Measurements from ENCODE around the gene TUSC2. TPM values are rescaled to one million over a fixed set of nuclear protein-coding genes. Genes with fewer than 3 reads are reported as not detected.

The TUSC2 gene
- total RNA-seq, 4 donors from 2014 or later: 12.8 to 21.7 (median 17.4) TPM

DNA sequence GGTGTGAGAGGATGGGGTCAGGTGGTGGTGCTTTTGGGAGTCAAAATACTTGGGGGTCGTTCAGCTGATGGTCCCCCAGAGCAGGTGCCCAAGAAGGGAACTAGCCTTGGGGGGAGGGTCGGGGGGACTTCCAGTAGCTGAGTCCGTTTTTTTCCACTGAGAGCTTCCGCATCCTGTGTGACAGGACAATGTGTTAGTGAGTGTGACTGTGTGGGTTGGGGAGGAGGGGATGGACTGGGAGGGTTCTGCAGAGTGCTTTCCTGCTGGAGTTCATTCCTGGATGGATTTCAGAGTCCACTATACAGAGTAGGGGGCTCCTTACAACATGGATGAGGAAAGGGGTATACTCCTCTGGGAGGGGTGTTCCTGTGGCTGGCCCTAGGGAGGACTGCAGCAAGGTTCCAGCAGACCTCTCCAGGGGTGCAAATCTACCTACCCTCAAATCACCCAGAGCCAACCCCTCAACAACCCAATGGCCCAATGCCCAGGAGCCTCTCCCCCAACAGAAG lies 4.9 kb downstream of the TUSC2 start:
- Histone ChIP-seq H3K27me3 (no peaks in the 10 kb centered on the region), H3K4me3 (peak overlapping the region; percentile 93), H3K4me1 (peaks cover 79% of the 10 kb centered on the region), H3K27ac (peak overlapping the region; percentile 96), H3K9me3 (no peaks in the 10 kb centered on the region), H3K36me3 (peaks cover 27% of the 10 kb centered on the region)
- no peak for DNase-seq (ENCODE audit: low spot score in 2 of 2)
- 31% methylated on average over 4 of the region's 4 CpGs for WGBS
- no peak for TF ChIP-seq CTCF (IDR thresholded peaks at IDR 0.05)
- TF ChIP-seq POLR2AphosphoS5 (IDR thresholded peaks at IDR 0.05): no peak
- TF ChIP-seq EP300 (IDR thresholded peaks at IDR 0.05): no peak
- TF ChIP-seq POLR2A (IDR thresholded peaks at IDR 0.05): no peak

GRCh38 chr3:50322386-50323091 lies 5.5 kb downstream of the TUSC2 start, which contains the start of gene HYAL2:
Gene HYAL2 (minus strand): TSS chr3:50322745. CDS start chr3:50320489, 2,256 bp downstream.
- TF ChIP-seq POLR2AphosphoS5 (IDR thresholded peaks at IDR 0.05) (peak in 2 of 3 donors; percentile 24 to 30), CTCF (IDR thresholded peaks at IDR 0.05) (no peak), EP300 (IDR thresholded peaks at IDR 0.05) (no peak), POLR2A (IDR thresholded peaks at IDR 0.05) (no peak)
- WGBS: 44% methylated on average over 16 of the region's 31 CpGs
- Histone ChIP-seq H3K27me3 (no peaks in the 10 kb centered on the region), H3K4me3 (peak within 1 kb of the TSS; percentile 93), H3K4me1 (peaks cover 84% of the 10 kb centered on the region), H3K27ac (peak within 1 kb of the TSS; percentile 96), H3K36me3 (peaks cover 31% of the 10 kb centered on the region), H3K9me3 (no peaks in the 10 kb centered on the region)
- DNase-seq (ENCODE audit: low spot score in 2 of 2): no peak

- no peak for TF ChIP-seq EP300 (IDR thresholded peaks at IDR 0.05)
- TF ChIP-seq POLR2A (IDR thresholded peaks at IDR 0.05): no peak
- TF ChIP-seq POLR2AphosphoS5 (IDR thresholded peaks at IDR 0.05): no peak
- TF ChIP-seq CTCF (IDR thresholded peaks at IDR 0.05): no peak
- no peaks in the 10 kb centered on the region for H3K27me3 ChIP-seq
- H3K9me3 ChIP-seq: no peaks in the 10 kb centered on the region
- H3K4me3 ChIP-seq: peak overlapping the region; percentile 93
- peaks cover 84% of the 10 kb centered on the region for H3K4me1 ChIP-seq
- peak overlapping the region; percentile 96 for H3K27ac ChIP-seq
- peaks cover 31% of the 10 kb centered on the region for H3K36me3 ChIP-seq
- 30% methylated on average over 2 of the region's 14 CpGs for WGBS
- DNase-seq (ENCODE audit: low spot score in 2 of 2): no peak
Observed at GRCh38 chr3:50322115-50322385, 6.0 kb downstream of the TUSC2 start.

GRCh38 chr3:50321336-50322114 lies 6.5 kb downstream of the TUSC2 start:
- TF ChIP-seq POLR2AphosphoS5 (IDR thresholded peaks at IDR 0.05) (peak in 2 of 3 donors; percentile 13 to 83), POLR2A (IDR thresholded peaks at IDR 0.05) (no peak), EP300 (IDR thresholded peaks at IDR 0.05) (no peak), CTCF (IDR thresholded peaks at IDR 0.05) (peak in 1 of 2 donors; percentile 51)
- no peaks in the 10 kb centered on the region for H3K27me3 ChIP-seq
- DNase-seq (ENCODE audit: low spot score in 2 of 2): peak; percentile 92 to 95
- peaks cover 31% of the 10 kb centered on the region for H3K36me3 ChIP-seq
- peaks cover 84% of the 10 kb centered on the region for H3K4me1 ChIP-seq
- peak overlapping the region; percentile 96 for H3K27ac ChIP-seq
- H3K9me3 ChIP-seq: no peaks in the 10 kb centered on the region
- peak overlapping the region; percentile 93 for H3K4me3 ChIP-seq
- 10% methylated on average over 10 of the region's 59 CpGs for WGBS

DNA sequence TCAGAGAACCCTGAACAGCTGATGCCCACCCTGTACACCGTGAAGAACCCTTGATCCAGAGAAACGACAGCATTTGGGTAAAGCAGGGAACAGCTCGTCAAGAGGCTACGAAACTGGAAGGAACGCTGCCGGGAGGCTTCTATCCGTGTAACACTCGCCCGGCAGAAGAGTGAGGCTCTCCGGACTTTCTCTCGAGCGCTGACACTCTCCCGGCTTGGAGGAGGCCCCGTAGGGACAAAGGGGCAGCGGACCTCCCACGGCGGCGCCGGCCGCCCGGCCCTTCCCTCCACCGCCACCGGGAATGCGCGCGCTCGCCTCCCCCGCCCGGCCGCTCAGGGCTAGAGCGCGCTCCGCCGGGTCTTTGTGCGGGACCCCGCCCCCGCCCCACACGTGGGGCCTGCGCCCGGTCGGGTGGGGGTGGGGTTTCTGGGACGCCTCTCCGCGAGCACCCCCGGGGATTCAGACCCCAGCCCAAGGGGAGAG lies 7.1 kb downstream of the TUSC2 start:
- Histone ChIP-seq H3K4me3 (peak overlapping the region; percentile 93), H3K36me3 (peaks cover 28% of the 10 kb centered on the region), H3K27me3 (no peaks in the 10 kb centered on the region), H3K9me3 (no peaks in the 10 kb centered on the region), H3K4me1 (peaks cover 85% of the 10 kb centered on the region), H3K27ac (peak overlapping the region; percentile 96)
- TF ChIP-seq EP300 (IDR thresholded peaks at IDR 0.05): no peak
- TF ChIP-seq POLR2A (IDR thresholded peaks at IDR 0.05): no peak
- TF ChIP-seq CTCF (IDR thresholded peaks at IDR 0.05): no peak
- TF ChIP-seq POLR2AphosphoS5 (IDR thresholded peaks at IDR 0.05): no peak
- DNase-seq (ENCODE audit: low spot score in 2 of 2): no peak
- 0% methylated on average over 6 of the region's 45 CpGs for WGBS
